Muscle of leg (tissue), 11 donors: ENCODE results near the gene USB1. TPM values are rescaled to one million over a fixed set of nuclear protein-coding genes. Genes with fewer than 3 reads are reported as not detected.
A peak's percentile ranks its signal among the peaks of the same experiment; 100 is the strongest.

Experiments used
- DNase-seq: peaks from one replicate; pipeline ENCODE4 v3.0.0; 2013
- H3K27ac ChIP-seq: one replicate; pipeline ENCODE4 v1.5.1; 2013; ENCODE audit warnings: mild to moderate bottlenecking, low read length, control low read depth
- H3K27me3 ChIP-seq: one replicate; pipeline ENCODE4 v1.6.1; 2013; ENCODE audit warnings: low read length; ENCODE audit not compliant: control insufficient read depth, insufficient read depth
- H3K36me3 ChIP-seq: one replicate; pipeline ENCODE4 v1.6.1; 2013; ENCODE audit warnings: low read length; ENCODE audit not compliant: control insufficient read depth, insufficient read depth
- H3K4me1 ChIP-seq: one replicate; pipeline ENCODE4 v1.6.1; 2013; ENCODE audit warnings: low read length; ENCODE audit not compliant: control insufficient read depth, insufficient read depth
- H3K4me3 ChIP-seq: one replicate; pipeline ENCODE4 v1.5.1; 2013; ENCODE audit warnings: low read length, control low read depth
- H3K9me3 ChIP-seq: replicated peaks from 2 replicates; pipeline ENCODE4 v1.6.1; 2013; ENCODE audit warnings: low read depth, low read length; ENCODE audit not compliant: control insufficient read depth
- WGBS: methylation state at CpG from one replicate; pipeline ENCODE4 v1.1.5; 2013; ENCODE audit warnings: missing lambda C conversion rate; ENCODE audit not compliant: insufficient coverage; 5-methylcytosine and 5-hydroxymethylcytosine counted together
- polyA plus RNA-seq, 8 donors: library from polyadenylated mRNA; unstranded; fragments of 120-200 nt; gene quantifications; one replicate each; pipeline versions ENCODE4 v1.2.1 to v1.2.3, GENCODE V29; 2013; ENCODE audit warnings: inconsistent platforms in 1 of 8, low replicate concordance in 1 of 8; ENCODE audit not compliant: insufficient read length in 8 of 8, insufficient read depth in 1 of 8
- total RNA-seq: library from RNA; stranded (reverse); fragments of 120-200 nt; gene quantifications from one replicate; pipeline ENCODE4 v1.2.4, GENCODE V29; 2013

The USB1 gene
- total and polyA plus RNA-seq, 9 donors, result 5.0 to 18.8 (median 15.3) TPM

GRCh38 chr16:58057784-58058183, 56.6 kb downstream of the USB1 start:
- no peaks in the 10 kb centered on the region for H3K9me3 ChIP-seq
- no peak overlapping the region for H3K27ac ChIP-seq
- no peaks in the 10 kb centered on the region for H3K36me3 ChIP-seq
- WGBS, result 88% methylated on average over 1 of the region's 3 CpGs
- H3K4me3 ChIP-seq, result no peak overlapping the region
- H3K27me3 ChIP-seq, result no peaks in the 10 kb centered on the region
- no peak for DNase-seq
- peaks cover under 1% of the 10 kb centered on the region for H3K4me1 ChIP-seq

GRCh38 chr16:58062821-58063220, 61.6 kb downstream of the USB1 start:
- Histone ChIP-seq H3K9me3 (no peaks in the 10 kb centered on the region), H3K27ac (peak overlapping the region; percentile 47), H3K4me1 (peaks cover 10% of the 10 kb centered on the region), H3K4me3 (no peak overlapping the region), H3K27me3 (no peaks in the 10 kb centered on the region), H3K36me3 (no peaks in the 10 kb centered on the region)
- WGBS, result no CpG with 5 or more reads among the region's 4 CpGs
- no peak for DNase-seq

GRCh38 chr16:58063377-58064076, 62.3 kb downstream of the USB1 start:
- peaks cover 10% of the 10 kb centered on the region for H3K4me1 ChIP-seq
- H3K27me3 ChIP-seq, result no peaks in the 10 kb centered on the region
- H3K27ac ChIP-seq, result peak overlapping the region; percentile 47
- 13% methylated on average over 6 of the region's 8 CpGs for WGBS
- H3K9me3 ChIP-seq, result no peaks in the 10 kb centered on the region
- no peaks in the 10 kb centered on the region for H3K36me3 ChIP-seq
- DNase-seq, result no peak
- H3K4me3 ChIP-seq, result no peak overlapping the region

GRCh38 chr16:58070585-58070984, 69.4 kb downstream of the USB1 start:
- no peaks in the 10 kb centered on the region for H3K27me3 ChIP-seq
- no CpG with 5 or more reads among the region's 4 CpGs for WGBS

More at GRCh38 chr16:58070585-58070984, 69.4 kb downstream of the USB1 start:
- Histone ChIP-seq H3K4me3 (no peak overlapping the region), H3K27ac (no peak overlapping the region), H3K9me3 (no peaks in the 10 kb centered on the region), H3K4me1 (no peaks in the 10 kb centered on the region), H3K36me3 (no peaks in the 10 kb centered on the region)
- DNase-seq, result no peak

Other genes starting within 250 kb of the USB1 start
- 13.8 TPM for gene KIFC3, start 198.9 kb upstream of the USB1 start, total RNA-seq
- 10 to 100 TPM; 15.1 to 34.6 (median 23.1) TPM for gene KIFC3, start 198.9 kb upstream of the USB1 start, polyA plus RNA-seq
- gene CNGB1, start 30.3 kb upstream of the USB1 start, total RNA-seq, result 0.04 TPM
- 1 to 10 TPM in 1 of 8 donors, under 1 TPM in 4, not detected in 3; 0.03 to 1.6 (median 0.11) TPM for gene CNGB1, start 30.3 kb upstream of the USB1 start, polyA plus RNA-seq
- 2.2 TPM for gene ZNF319, start 735 bp upstream of the USB1 start, total RNA-seq
- gene ZNF319, start 735 bp upstream of the USB1 start, polyA plus RNA-seq, result 1 to 10 TPM; 5.4 to 8.9 (median 7.6) TPM
- 15.0 TPM for gene MMP15, start 24.3 kb downstream of the USB1 start, total RNA-seq
- 10 to 100 TPM; 21.9 to 37.1 (median 31.5) TPM for gene MMP15, start 24.3 kb downstream of the USB1 start, polyA plus RNA-seq
- 50.0 TPM for gene CFAP20, start 128.0 kb downstream of the USB1 start, total RNA-seq
- 10 to 100 TPM; 47.1 to 58.8 (median 56.4) TPM for gene CFAP20, start 128.0 kb downstream of the USB1 start, polyA plus RNA-seq
- 35.6 TPM for gene CSNK2A2, start 196.7 kb downstream of the USB1 start, total RNA-seq
- gene CSNK2A2, start 196.7 kb downstream of the USB1 start, polyA plus RNA-seq, result 10 to 100 TPM; 73.4 to 95.4 (median 85.0) TPM